Tibial nerve (tissue), 3 donors: ENCODE data around the gene SLC2A8.

Experiments
- POLR2A ChIP-seq, 2 donors: fragments of 450-650 bp; IDR thresholded peaks; one replicate each; pipeline ENCODE4 v1.6.1; 2017; ENCODE audit warnings: antibody characterized with exemption in 2 of 2, mild to moderate bottlenecking in 2 of 2, moderate library complexity in 2 of 2
- TF ChIP-seq, protein P1 (sequence below), 5 experiments: fragments of 200-600 bp in 3 of 5; fragments of 450-650 bp in 2 of 5; sonication (generic) in 3 of 5; IDR thresholded peaks; one replicate each; pipeline ENCODE4 v1.5.1; 2016 to 2019; ENCODE audit warnings: antibody characterized with exemption in 5 of 5, mild to moderate bottlenecking in 3 of 5, moderate library complexity in 2 of 5

DNA sequence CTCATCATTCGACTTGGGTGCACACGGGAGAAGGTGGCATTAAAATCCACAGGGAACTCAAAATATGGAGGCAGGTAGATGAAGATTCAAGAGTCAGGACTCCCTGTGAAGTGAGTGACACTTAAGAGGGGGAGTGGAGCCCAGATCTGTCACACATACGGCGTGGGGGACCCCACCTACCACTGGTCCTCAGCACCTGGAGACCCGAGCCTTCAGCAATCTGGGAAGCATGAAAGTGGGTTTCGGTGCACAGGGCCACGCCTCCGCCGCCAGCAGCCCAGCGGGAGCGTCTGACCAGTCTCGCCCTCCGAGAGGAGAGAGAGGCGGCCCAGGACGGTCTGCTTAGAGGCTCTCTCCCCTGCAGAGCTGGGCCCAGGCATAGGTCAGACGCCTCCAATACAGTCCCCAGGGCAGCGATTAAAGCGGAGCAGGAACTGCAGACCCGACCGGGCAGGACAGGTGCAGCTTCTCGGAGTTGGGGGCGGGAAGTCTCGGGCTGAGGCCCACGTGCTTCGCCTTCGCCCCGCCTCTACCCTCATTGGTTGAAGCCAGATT, 639 bp upstream of the SLC2A8 start:
- TF ChIP-seq, protein P1, sequence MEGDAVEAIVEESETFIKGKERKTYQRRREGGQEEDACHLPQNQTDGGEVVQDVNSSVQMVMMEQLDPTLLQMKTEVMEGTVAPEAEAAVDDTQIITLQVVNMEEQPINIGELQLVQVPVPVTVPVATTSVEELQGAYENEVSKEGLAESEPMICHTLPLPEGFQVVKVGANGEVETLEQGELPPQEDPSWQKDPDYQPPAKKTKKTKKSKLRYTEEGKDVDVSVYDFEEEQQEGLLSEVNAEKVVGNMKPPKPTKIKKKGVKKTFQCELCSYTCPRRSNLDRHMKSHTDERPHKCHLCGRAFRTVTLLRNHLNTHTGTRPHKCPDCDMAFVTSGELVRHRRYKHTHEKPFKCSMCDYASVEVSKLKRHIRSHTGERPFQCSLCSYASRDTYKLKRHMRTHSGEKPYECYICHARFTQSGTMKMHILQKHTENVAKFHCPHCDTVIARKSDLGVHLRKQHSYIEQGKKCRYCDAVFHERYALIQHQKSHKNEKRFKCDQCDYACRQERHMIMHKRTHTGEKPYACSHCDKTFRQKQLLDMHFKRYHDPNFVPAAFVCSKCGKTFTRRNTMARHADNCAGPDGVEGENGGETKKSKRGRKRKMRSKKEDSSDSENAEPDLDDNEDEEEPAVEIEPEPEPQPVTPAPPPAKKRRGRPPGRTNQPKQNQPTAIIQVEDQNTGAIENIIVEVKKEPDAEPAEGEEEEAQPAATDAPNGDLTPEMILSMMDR (IDR thresholded peaks at IDR 0.05) = no peak
- no peak for TF ChIP-seq POLR2A (IDR thresholded peaks at IDR 0.05)
